Measurements from ENCODE around the gene ABCA2.
"Not testable (repeated sequence)": the region's sequence is repeated elsewhere in the genome, so short reads cannot be mapped to it uniquely, and the experiment has no call there.

DNA sequence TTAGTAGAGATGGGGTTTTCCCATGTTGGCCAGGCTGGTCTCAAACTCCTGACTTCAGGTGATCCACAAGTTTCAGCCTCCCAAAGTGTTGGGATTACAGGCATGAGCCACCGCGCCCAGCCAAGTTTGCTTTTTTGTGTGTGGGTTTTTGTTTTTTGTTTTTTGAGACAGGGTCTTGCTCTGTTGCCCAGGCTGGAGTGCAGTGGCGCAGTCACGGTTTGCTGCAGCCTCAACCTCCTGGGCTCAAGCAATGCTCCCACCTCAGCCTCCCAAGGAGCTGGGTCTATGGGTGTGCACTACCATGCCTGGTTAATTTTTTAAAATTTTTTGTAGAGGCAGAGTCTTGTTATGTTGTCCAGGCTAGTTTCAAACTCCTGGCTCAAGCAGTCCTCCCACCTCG is 5.4 kb upstream of the ABCA2 start:
- TF ChIP-seq, protein P1, sequence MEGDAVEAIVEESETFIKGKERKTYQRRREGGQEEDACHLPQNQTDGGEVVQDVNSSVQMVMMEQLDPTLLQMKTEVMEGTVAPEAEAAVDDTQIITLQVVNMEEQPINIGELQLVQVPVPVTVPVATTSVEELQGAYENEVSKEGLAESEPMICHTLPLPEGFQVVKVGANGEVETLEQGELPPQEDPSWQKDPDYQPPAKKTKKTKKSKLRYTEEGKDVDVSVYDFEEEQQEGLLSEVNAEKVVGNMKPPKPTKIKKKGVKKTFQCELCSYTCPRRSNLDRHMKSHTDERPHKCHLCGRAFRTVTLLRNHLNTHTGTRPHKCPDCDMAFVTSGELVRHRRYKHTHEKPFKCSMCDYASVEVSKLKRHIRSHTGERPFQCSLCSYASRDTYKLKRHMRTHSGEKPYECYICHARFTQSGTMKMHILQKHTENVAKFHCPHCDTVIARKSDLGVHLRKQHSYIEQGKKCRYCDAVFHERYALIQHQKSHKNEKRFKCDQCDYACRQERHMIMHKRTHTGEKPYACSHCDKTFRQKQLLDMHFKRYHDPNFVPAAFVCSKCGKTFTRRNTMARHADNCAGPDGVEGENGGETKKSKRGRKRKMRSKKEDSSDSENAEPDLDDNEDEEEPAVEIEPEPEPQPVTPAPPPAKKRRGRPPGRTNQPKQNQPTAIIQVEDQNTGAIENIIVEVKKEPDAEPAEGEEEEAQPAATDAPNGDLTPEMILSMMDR (conservative IDR thresholded peaks at IDR 0.05 in 1 of 2, IDR thresholded peaks at IDR 0.05 in 1 of 2; ENCODE audit: extremely low read depth in 1 of 2, insufficient read depth in 1 of 2, low read depth in 1 of 2, low read length in 2 of 2): not testable (repeated sequence)
- not testable (repeated sequence) for TF ChIP-seq EZH2 (IDR thresholded peaks at IDR 0.05; ENCODE audit: borderline replicate concordance, low read length)
